NCI-H748 (cell line): ENCODE data around the gene RAB1B.
"Not testable (repeated sequence)": the region's sequence is repeated elsewhere in the genome, so short reads cannot be mapped to it uniquely, and the experiment has no call there.

Experiments used
- DNase-seq: peaks from one replicate; lab custom pipeline; 2025; ENCODE audit not compliant: unreplicated experiment; lab: John Stamatoyannopoulos, UW

The RAB1B gene

GRCh38 chr11:66239511-66239910, 28.9 kb upstream of the RAB1B start:
- no peak for DNase-seq

GRCh38 chr11:66239998-66240780, 28.2 kb upstream of the RAB1B start:
- no peak for DNase-seq

DNA sequence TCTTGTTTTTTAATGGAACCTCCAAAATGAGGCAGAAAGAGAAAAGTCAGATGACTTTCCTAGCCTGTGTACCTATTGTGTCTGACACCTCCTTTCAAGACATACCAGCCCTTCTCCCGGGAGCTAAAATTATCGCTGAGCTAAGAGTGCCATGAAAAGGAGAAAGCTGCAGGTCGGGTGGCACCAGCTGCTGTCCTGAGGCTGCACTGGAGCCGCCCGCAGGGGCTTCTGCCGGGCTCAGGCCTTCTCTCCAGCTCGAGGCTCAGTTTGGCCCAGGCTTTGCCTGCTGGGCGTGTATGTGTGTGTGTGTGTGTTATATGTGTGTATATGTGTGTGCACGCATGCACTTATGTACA, 27.7 kb upstream of the RAB1B start:
- no peak for DNase-seq

DNA sequence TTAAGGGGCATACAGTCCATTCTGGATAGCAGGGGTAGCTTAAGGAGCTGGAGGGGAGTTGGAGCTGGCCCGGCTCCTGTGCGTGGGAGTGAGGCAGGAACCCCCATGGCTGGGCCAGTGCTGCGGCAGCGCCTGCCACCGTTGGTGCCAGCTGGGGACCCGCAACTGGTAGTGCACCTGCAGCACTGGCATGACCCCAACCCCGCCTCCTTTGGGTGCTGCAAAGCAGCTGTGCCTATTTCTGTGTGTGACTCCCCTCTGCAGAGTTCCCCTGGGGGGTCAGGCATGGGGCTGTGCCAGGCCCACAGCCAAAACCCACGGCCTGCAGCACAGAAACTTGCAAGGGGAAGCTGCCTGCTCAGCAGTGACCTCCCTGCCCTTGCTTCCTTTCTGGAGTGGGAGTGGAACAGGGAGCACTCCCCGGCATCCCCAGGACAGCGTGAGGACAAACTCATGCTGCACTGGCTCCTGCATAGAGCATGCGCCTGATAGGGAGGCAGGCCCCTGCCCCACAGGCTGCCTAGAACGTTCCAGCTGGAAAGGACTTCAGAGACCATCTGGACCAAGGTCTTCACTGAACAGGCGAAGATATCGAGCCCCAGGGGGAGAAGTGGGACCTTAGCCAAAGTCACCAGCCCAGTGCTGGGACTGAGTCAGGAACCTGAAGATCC, 26.2 kb upstream of the RAB1B start:
- no peak for DNase-seq

DNA sequence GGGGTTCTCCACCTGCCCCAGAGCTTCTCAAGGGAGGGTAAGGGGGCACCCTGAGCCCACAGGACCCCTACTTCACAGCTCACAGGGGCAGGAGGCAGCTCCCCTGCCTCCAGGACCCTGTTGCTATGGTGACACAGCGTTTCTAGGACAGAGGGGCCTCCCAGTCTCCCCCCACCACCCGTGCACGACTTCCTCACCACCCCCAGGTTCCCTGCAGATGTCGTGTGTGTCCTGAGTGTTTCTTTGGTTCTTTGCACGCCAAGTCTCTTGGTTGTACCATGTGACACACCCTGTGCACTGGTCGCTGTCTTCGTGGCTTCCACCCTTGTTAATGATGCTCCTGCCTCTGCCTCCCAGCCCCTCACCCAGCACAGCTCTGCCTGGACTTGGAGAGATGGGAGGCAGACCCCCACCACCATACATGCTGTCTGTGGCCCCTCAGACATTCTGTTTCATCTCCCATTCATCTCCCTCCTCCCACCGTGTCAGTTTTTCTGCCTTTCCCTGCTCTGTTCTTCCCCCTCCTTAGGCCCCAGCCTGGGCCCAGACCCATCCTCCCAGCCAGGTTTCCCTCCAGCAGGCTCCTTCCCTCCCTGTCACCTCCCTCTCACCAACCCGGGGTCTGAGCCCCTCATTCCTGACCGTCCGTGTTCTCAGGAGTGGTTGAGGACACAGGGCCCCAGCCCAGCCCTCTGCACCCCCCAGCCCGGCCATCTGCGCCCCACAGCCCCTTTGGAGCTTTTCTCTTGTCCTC, 24.5 kb upstream of the RAB1B start:
- no peak for DNase-seq

GRCh38 chr11:66247295-66247694, 21.1 kb upstream of the RAB1B start:
- DNase-seq = no peak

- no peak for DNase-seq
These were observed 20.6 kb upstream of the RAB1B start for GRCh38 chr11:66247801-66248200.

DNA sequence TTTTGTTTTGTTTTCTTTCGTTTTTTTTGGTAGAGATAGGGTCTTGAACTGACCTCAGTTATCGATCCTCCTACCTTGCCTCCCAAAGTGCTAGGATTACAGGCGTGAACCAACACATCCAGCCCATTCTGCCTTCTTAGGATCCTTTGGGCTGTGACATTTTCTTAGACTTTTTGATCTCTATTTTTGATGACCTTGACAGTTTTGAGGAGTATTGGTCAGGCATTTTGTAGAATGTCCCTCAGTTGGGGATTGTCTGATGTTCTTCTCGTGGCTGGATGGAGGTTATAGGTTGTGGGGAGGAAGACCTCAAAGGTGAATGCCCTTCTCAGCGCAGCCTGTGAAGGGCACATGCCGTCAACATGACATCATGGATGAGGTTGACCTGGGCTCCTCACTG, 19.5 kb upstream of the RAB1B start:
- DNase-seq = no peak

DNA sequence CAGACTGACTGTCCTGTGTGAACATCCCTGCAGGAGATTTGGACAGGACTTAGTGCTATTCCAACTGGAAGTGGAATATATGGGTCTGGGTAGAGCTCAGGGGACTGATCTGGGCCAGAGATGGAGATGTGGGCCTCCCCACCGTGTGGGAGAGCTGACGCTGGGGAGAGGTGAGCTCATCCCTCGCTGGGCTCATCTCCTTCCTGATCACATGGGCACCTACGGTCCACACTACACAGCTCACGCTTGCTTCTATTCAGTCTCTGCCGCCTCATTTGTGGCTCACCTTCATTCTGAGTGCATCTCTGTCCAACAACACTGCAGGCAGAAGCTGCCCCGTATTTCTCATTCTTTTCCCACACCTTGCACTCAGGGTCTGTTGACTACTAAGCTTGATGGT, 16.6 kb upstream of the RAB1B start:
- DNase-seq = no peak

DNA sequence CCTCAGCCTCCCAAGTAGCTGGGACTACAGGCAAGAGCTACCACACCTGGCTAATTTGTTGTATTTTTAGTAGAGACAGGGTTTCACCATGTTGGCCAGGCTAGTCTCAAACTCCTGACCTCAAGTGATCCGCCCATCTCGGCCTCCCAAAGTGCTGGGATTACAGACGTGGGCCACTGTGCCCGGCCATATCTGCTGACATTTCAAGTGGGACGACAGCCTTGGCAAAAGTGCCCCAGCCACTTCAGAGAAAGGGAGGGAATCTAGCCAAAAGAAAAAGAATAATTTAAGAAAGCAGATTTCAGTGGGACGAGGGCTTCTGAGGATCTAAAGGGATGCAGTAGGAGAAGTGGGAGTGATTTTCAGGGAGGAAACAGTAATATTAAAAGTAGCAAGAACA, 15.4 kb upstream of the RAB1B start:
- not testable (repeated sequence) for DNase-seq

- no peak for DNase-seq
These were observed 10.0 kb upstream of the RAB1B start for GRCh38 chr11:66258473-66258893.

- DNase-seq = no peak
These were observed 9.2 kb upstream of the RAB1B start for GRCh38 chr11:66259225-66259624.

- no peak for DNase-seq
These were observed 8.5 kb upstream of the RAB1B start for GRCh38 chr11:66259956-66260355.

DNA sequence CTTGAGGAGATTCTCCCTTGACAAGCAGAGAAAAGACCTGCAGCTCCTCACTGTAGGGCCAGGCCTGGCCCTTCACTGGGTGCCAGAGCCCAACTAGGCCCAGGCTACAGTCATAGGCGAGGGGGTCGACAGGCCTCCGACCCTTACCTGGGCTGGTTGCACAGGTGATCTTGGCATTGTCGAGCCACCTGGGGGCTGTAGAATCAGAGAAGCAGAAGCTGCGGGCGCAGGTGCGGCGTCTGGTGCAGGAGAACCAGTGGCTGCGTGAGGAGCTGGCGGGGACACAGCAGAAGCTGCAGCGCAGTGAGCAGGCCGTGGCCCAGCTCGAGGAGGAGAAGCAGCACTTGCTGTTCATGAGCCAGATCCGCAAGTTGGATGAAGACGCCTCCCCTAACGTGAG, 6.9 kb upstream of the RAB1B start:
- DNase-seq = no peak

DNA sequence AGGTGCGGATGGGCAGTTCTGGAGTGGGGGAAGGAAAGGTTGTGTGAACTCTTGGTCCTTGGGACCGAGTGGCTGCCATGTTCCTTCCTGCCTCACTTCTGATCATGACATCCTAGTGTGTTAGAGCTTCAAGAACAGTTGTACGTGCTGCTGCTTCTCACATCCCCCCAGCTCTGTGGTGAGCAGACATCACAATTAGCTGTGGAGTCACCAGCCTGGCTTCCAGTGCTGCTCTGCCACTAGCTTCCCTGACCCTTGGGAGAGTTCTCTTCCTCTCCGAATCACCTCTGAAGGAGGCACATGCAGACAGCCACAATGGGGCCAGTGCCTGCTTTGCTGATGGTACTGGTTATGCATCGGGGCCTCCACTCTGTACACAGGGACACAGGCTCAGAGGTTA, 6.2 kb upstream of the RAB1B start:
- no peak for DNase-seq

DNA sequence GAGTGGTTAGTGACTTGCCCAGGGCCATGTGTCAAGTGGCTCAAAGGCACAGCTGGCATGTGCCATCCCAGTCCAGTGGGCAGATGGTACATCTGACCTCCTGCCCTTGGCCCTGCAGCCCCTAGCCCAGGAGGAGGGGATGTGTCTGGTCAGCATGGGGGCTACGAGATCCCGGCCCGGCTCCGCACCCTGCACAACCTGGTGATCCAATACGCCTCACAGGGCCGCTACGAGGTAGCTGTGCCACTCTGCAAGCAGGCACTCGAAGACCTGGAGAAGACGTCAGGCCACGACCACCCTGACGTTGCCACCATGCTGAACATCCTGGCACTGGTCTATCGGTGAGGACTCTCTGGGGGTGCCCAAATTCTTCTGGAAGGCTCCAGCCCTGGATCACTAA, 5.7 kb upstream of the RAB1B start:
- no peak for DNase-seq

GRCh38 chr11:66263231-66263630, 5.2 kb upstream of the RAB1B start:
- no peak for DNase-seq

DNA sequence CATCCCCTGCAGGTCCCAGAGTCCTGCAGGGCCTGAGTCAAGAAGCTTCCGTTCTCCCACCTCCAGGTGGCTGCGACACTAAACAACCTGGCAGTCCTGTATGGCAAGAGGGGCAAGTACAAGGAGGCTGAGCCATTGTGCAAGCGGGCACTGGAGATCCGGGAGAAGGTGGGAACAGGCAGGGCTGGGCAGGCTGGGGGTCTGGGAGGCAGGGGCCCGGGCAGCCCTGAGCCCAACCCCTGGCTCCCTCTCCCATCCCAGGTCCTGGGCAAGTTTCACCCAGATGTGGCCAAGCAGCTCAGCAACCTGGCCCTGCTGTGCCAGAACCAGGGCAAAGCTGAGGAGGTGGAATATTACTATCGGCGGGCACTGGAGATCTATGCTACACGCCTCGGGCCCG, 4.7 kb upstream of the RAB1B start:
- no peak for DNase-seq

GRCh38 chr11:66264383-66264782, 4.1 kb upstream of the RAB1B start:
- DNase-seq = no peak

GRCh38 chr11:66264914-66265313, 3.5 kb upstream of the RAB1B start:
- peak; percentile 42 for DNase-seq

DNA sequence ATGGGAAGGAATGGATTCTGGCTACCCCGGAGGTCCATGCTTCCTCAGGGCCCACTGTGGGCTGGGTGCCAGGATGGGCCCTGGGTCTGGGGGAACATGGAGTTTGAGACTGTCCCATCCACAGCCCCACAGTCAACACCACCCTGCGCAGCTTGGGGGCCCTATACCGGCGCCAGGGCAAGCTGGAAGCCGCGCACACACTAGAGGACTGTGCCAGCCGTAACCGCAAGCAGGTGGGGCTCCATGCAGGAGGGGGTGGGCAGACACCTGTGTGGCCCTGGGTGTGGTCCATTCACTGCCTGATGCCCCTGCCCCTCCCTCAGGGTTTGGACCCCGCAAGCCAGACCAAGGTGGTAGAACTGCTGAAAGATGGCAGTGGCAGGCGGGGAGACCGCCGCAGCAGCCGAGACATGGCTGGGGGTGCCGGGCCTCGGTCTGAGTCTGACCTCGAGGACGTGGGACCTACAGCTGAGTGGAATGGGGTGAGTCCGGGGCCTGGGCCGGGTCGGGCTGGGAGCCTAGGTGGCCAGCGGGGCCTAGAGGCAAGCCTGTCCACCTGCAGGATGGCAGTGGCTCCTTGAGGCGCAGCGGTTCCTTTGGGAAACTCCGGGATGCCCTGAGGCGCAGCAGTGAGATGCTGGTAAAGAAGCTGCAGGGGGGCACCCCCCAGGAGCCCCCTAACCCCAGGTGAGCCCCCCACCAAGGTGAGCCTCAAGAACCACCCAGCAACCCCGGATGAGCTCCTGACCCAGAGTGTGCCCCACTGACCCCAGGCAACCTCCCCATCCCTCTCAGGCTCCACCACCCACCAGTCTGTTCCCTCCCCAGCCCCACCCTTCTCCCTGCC, 2.7 kb upstream of the RAB1B start:
- no peak for DNase-seq
